ENCODE measurements around the gene CTNNA1. TPM values are rescaled to one million over a fixed set of nuclear protein-coding genes. Genes with fewer than 3 reads are reported as not detected.

CTNNA1 gene
- total RNA-seq, 1 donor from 2014 or later: 427 TPM

- intact Hi-C loops (cut with DNase I): no loop called here
Measured at GRCh38 chr5:138874241-138874640, 121.0 kb downstream of the CTNNA1 start.

GRCh38 chr5:138874771-138875551, 121.7 kb downstream of the CTNNA1 start, which contains the start of gene LRRTM2:
Gene LRRTM2, minus strand, starts transcription at chr5:138875335. Its CDS starts 424 bp downstream, at chr5:138874911.
- DNase-seq (ENCODE audit: low spot score): no peak
- intact Hi-C loops (cut with DNase I): no loop called here

More at GRCh38 chr5:138874241-138874640, 121.0 kb downstream of the CTNNA1 start:
- no peak for DNase-seq (ENCODE audit: low spot score)

GRCh38 chr5:138875552-138875875, 122.3 kb downstream of the CTNNA1 start:
- DNase-seq (ENCODE audit: low spot score): no peak
- intact Hi-C loops (cut with DNase I): no loop called here

GRCh38 chr5:138875946-138876345, 122.7 kb downstream of the CTNNA1 start:
- intact Hi-C loops (cut with DNase I): no loop called here

GRCh38 chr5:138876811-138877210, 123.6 kb downstream of the CTNNA1 start:
- intact Hi-C loops (cut with DNase I): no loop called here
- no peak for DNase-seq (ENCODE audit: low spot score)

More at GRCh38 chr5:138875946-138876345, 122.7 kb downstream of the CTNNA1 start:
- DNase-seq (ENCODE audit: low spot score): no peak

GRCh38 chr5:138878437-138879235, 125.4 kb downstream of the CTNNA1 start:
- no peak for DNase-seq (ENCODE audit: low spot score)
- intact Hi-C loops (cut with DNase I): no loop called here

- intact Hi-C loops (cut with DNase I): no loop called here
- no peak for DNase-seq (ENCODE audit: low spot score)
Measured at GRCh38 chr5:138883211-138883610, 130.0 kb downstream of the CTNNA1 start.

- DNase-seq (ENCODE audit: low spot score): no peak
- intact Hi-C loops (cut with DNase I): no loop called here
Measured at GRCh38 chr5:138884094-138884493, 130.9 kb downstream of the CTNNA1 start.

- intact Hi-C loops (cut with DNase I): no loop called here
- no peak for DNase-seq (ENCODE audit: low spot score)
Measured at GRCh38 chr5:138884554-138884953, 131.3 kb downstream of the CTNNA1 start.

- intact Hi-C loops (cut with DNase I): no loop called here
- DNase-seq (ENCODE audit: low spot score): no peak
Measured at GRCh38 chr5:138889994-138890393, 136.8 kb downstream of the CTNNA1 start.

- intact Hi-C loops (cut with DNase I): no loop called here
- DNase-seq (ENCODE audit: low spot score): no peak
Measured at GRCh38 chr5:138890644-138891043, 137.4 kb downstream of the CTNNA1 start.

GRCh38 chr5:138895918-138896317, 142.7 kb downstream of the CTNNA1 start:
- no peak for DNase-seq (ENCODE audit: low spot score)
- intact Hi-C loops (cut with DNase I): no loop called here

GRCh38 chr5:138898299-138898698, 145.1 kb downstream of the CTNNA1 start:
- intact Hi-C loops (cut with DNase I): no loop called here
- DNase-seq (ENCODE audit: low spot score): no peak

GRCh38 chr5:138898742-138899141, 145.5 kb downstream of the CTNNA1 start:
- intact Hi-C loops (cut with DNase I): no loop called here
- no peak for DNase-seq (ENCODE audit: low spot score)

GRCh38 chr5:138900281-138900965, 147.2 kb downstream of the CTNNA1 start:
- intact Hi-C loops (cut with DNase I): no loop called here
- DNase-seq (ENCODE audit: low spot score): no peak

- intact Hi-C loops (cut with DNase I): no loop called here
Measured at GRCh38 chr5:138901716-138902115, 148.5 kb downstream of the CTNNA1 start.

GRCh38 chr5:138903130-138903775, 150.0 kb downstream of the CTNNA1 start:
- no peak for DNase-seq (ENCODE audit: low spot score)
- intact Hi-C loops (cut with DNase I): no loop called here

More at GRCh38 chr5:138901716-138902115, 148.5 kb downstream of the CTNNA1 start:
- DNase-seq (ENCODE audit: low spot score): no peak

- DNase-seq (ENCODE audit: low spot score): no peak
- intact Hi-C loops (cut with DNase I): no loop called here
Measured at GRCh38 chr5:138905541-138905940, 152.3 kb downstream of the CTNNA1 start.

- intact Hi-C loops (cut with DNase I): no loop called here
Measured at GRCh38 chr5:138909734-138910133, 156.5 kb downstream of the CTNNA1 start.

More at GRCh38 chr5:138909734-138910133, 156.5 kb downstream of the CTNNA1 start:
- no peak for DNase-seq (ENCODE audit: low spot score)

Data from cardiac septum (tissue), 1 donor.